HEK293 (cell line): ENCODE data around the gene IGFLR1.
A peak's percentile ranks its signal among the peaks of the same experiment; 100 is the strongest.

Experiments used
- AEBP2 ChIP-seq: fragments of 450-650 bp; formaldehyde crosslinking; IDR thresholded peaks from 2 replicates; pipeline ENCODE4 v1.5.1; 2016; ENCODE audit warnings: missing biosample characterization, missing genetic modification characterization, borderline replicate concordance
- BCL11A ChIP-seq: fragments of 450-650 bp; formaldehyde crosslinking; IDR thresholded peaks from 2 replicates; pipeline ENCODE4 v1.5.1; 2016; ENCODE audit warnings: low read depth, missing biosample characterization, missing genetic modification characterization
- EGR2 ChIP-seq: fragments of 450-650 bp; formaldehyde crosslinking; IDR thresholded peaks from 2 replicates; pipeline ENCODE4 v1.5.1; 2016; ENCODE audit warnings: low read depth, missing biosample characterization, missing genetic modification characterization
- ELK4 ChIP-seq: IDR thresholded peaks from 2 replicates; pipeline ENCODE4 v1.6.1; 2011; ENCODE audit warnings: mild to moderate bottlenecking, low read depth, low read length, borderline replicate concordance
- GFI1B ChIP-seq: fragments of 450-650 bp; formaldehyde crosslinking; IDR thresholded peaks from 2 replicates; pipeline ENCODE4 v1.5.1; 2016; ENCODE audit warnings: missing biosample characterization, missing genetic modification characterization
- HOXC10 ChIP-seq: sonication (generic); formaldehyde crosslinking; IDR thresholded peaks from 2 replicates; pipeline ENCODE4 v1.8.1; 2023; ENCODE audit warnings: mild to moderate bottlenecking, missing genetic modification reagents
- KLF1 ChIP-seq: fragments of 450-650 bp; formaldehyde crosslinking; IDR thresholded peaks from 2 replicates; pipeline ENCODE4 v1.5.1; 2016; ENCODE audit warnings: missing biosample characterization, missing genetic modification characterization
- MZF1 ChIP-seq: fragments of 450-650 bp; formaldehyde crosslinking; IDR thresholded peaks from 2 replicates; pipeline ENCODE4 v1.5.1; 2017; ENCODE audit warnings: missing biosample characterization, missing genetic modification characterization, borderline replicate concordance
- OSR2 ChIP-seq: fragments of 450-650 bp; formaldehyde crosslinking; IDR thresholded peaks from 2 replicates; pipeline ENCODE4 v1.5.1; 2016; ENCODE audit warnings: missing biosample characterization, missing genetic modification characterization
- OVOL3 ChIP-seq: fragments of 450-650 bp; formaldehyde crosslinking; IDR thresholded peaks from 2 replicates; pipeline ENCODE4 v1.5.1; 2016; ENCODE audit warnings: missing biosample characterization, missing genetic modification characterization
- PATZ1 ChIP-seq: fragments of 450-650 bp; formaldehyde crosslinking; IDR thresholded peaks from 2 replicates; pipeline ENCODE4 v1.5.1; 2016; ENCODE audit warnings: missing biosample characterization, missing genetic modification characterization
- PRDM6 ChIP-seq: fragments of 450-650 bp; formaldehyde crosslinking; IDR thresholded peaks from 2 replicates; pipeline ENCODE4 v1.5.1; 2017; ENCODE audit warnings: missing biosample characterization, missing genetic modification characterization
- SALL2 ChIP-seq: fragments of 450-650 bp; formaldehyde crosslinking; IDR thresholded peaks from 2 replicates; pipeline ENCODE4 v1.5.0; 2017; ENCODE audit warnings: missing biosample characterization, mild to moderate bottlenecking, missing genetic modification characterization, borderline replicate concordance
- SP2 ChIP-seq: fragments of 450-650 bp; formaldehyde crosslinking; IDR thresholded peaks from 2 replicates; pipeline ENCODE4 v1.5.1; 2016; ENCODE audit warnings: missing biosample characterization, missing genetic modification characterization
- SP7 ChIP-seq: fragments of 450-650 bp; formaldehyde crosslinking; IDR thresholded peaks from 2 replicates; pipeline ENCODE4 v1.5.1; 2016; ENCODE audit warnings: missing biosample characterization, missing genetic modification characterization
- ZBTB6 ChIP-seq: fragments of 450-650 bp; formaldehyde crosslinking; IDR thresholded peaks from 2 replicates; pipeline ENCODE4 v1.5.1; 2017; ENCODE audit warnings: missing biosample characterization, missing genetic modification characterization
- ZNF112 ChIP-seq: fragments of 450-650 bp; formaldehyde crosslinking; IDR thresholded peaks from 2 replicates; pipeline ENCODE4 v1.5.0; 2017; ENCODE audit warnings: missing biosample characterization, missing genetic modification characterization
- ZNF114 ChIP-seq: fragments of 450-650 bp; formaldehyde crosslinking; IDR thresholded peaks from 2 replicates; pipeline ENCODE4 v1.5.0; 2017; ENCODE audit warnings: missing biosample characterization, missing genetic modification characterization
- ZNF16 ChIP-seq: fragments of 450-650 bp; formaldehyde crosslinking; IDR thresholded peaks from 2 replicates; pipeline ENCODE4 v1.5.1; 2016; ENCODE audit warnings: low read depth, missing biosample characterization, missing genetic modification characterization
- ZNF274 ChIP-seq, 2 experiments: fragments of 200-500 bp in 1 of 2; fragments of 450-650 bp in 1 of 2; sonication (Bioruptor generic) in 1 of 2; formaldehyde crosslinking in 1 of 2; IDR thresholded peaks; 2 replicates each; pipeline versions ENCODE4 v1.5.1 to v1.6.1; 2014 to 2016; ENCODE audit warnings: borderline replicate concordance in 1 of 2, inconsistent platforms in 1 of 2, low read length in 1 of 2, missing biosample characterization in 1 of 2, missing genetic modification characterization in 1 of 2
- ZNF394 ChIP-seq: fragments of 450-650 bp; formaldehyde crosslinking; IDR thresholded peaks from 2 replicates; pipeline ENCODE4 v1.5.1; 2016; ENCODE audit warnings: missing biosample characterization, missing genetic modification characterization, mild to moderate bottlenecking, moderate library complexity, borderline replicate concordance
- ZNF513 ChIP-seq: fragments of 450-650 bp; IDR thresholded peaks from 2 replicates; pipeline ENCODE4 v1.5.1; 2018; ENCODE audit warnings: missing biosample characterization, missing genetic modification characterization
- ZNF530 ChIP-seq: fragments of 450-650 bp; formaldehyde crosslinking; IDR thresholded peaks from 2 replicates; pipeline ENCODE4 v1.5.1; 2016; ENCODE audit warnings: low read depth, missing biosample characterization, missing genetic modification characterization
- ZNF561 ChIP-seq: fragments of 450-650 bp; IDR thresholded peaks from 2 replicates; pipeline ENCODE4 v1.5.1; 2018; ENCODE audit warnings: missing biosample characterization, missing genetic modification characterization, borderline replicate concordance
- ZNF658 ChIP-seq: fragments of 450-650 bp; formaldehyde crosslinking; IDR thresholded peaks from 2 replicates; pipeline ENCODE4; 2016; ENCODE audit warnings: missing biosample characterization, missing genetic modification characterization
- ZNF792 ChIP-seq: fragments of 450-650 bp; formaldehyde crosslinking; IDR thresholded peaks from 2 replicates; pipeline ENCODE4 v1.5.1; 2016; ENCODE audit warnings: missing biosample characterization, missing genetic modification characterization
- ZSCAN5A ChIP-seq: fragments of 450-650 bp; formaldehyde crosslinking; IDR thresholded peaks from 2 replicates; pipeline ENCODE4 v1.5.1; 2016; ENCODE audit warnings: missing biosample characterization, missing genetic modification characterization

IGFLR1 gene

GRCh38 chr19:35740423-35741202 lies 1.6 kb downstream of the IGFLR1 start (continued):
- TF ChIP-seq ZNF792 (no peak), HOXC10 (no peak), SP7 (tag by site-specific recombination) (peak; percentile 85), PRDM6 (tag by site-specific recombination) (no peak), OVOL3 (tag by site-specific recombination) (no peak), KLF1 (tag by site-specific recombination) (peak; percentile 95), ZNF16 (tag by site-specific recombination) (no peak), MZF1 (tag by site-specific recombination) (no peak), ZNF530 (tag by site-specific recombination) (no peak), ZNF274 (IDR thresholded peaks at IDR 0.05; ENCODE audit: low read length) (no peak), ZNF274 (tag by site-specific recombination; IDR thresholded peaks at IDR 0.05; ENCODE audit: borderline replicate concordance) (no peak), ZNF394 (peak; percentile 84), GFI1B (tag by site-specific recombination) (no peak), ZNF561 (peak; percentile 91), OSR2 (tag by site-specific recombination) (peak; percentile 78), ZBTB6 (tag by site-specific recombination) (0 out of 2 replicates have a peak, but pooled peaks have one; percentile 14), SALL2 (tag by site-specific recombination) (no peak), ZNF658 (tag by site-specific recombination) (no peak), ZNF114 (no peak), BCL11A (tag by site-specific recombination) (no peak; the same call in 1 of the 2 replicates), ZSCAN5A (no peak), AEBP2 (tag by site-specific recombination) (no peak), SP2 (tag by site-specific recombination) (peak; percentile 100), ELK4 (no peak), ZNF112 (tag by site-specific recombination) (no peak), PATZ1 (tag by site-specific recombination) (peak; percentile 93), EGR2 (tag by site-specific recombination) (peak; percentile 67), ZNF513 (tag by site-specific recombination) (no peak)
- TF ChIP-seq, all 188 proteins: peak for 68
